ENCODE measurements around the gene RAB7A.

RAB7A gene

GRCh38 chr3:128730471-128730870 is 4.5 kb downstream of the RAB7A start:
- TF ChIP-seq CTCF (conservative IDR thresholded peaks at IDR 0.05): no peak
- no peak overlapping the region for H3K27ac ChIP-seq

- no peak overlapping the region for H3K27ac ChIP-seq
- no peak for TF ChIP-seq CTCF (conservative IDR thresholded peaks at IDR 0.05)
These were observed 8.7 kb downstream of the RAB7A start for GRCh38 chr3:128734523-128735189.

- no peak overlapping the region for H3K27ac ChIP-seq
- no peak for TF ChIP-seq CTCF (conservative IDR thresholded peaks at IDR 0.05)
These were observed 9.3 kb downstream of the RAB7A start for GRCh38 chr3:128735287-128735686.

GRCh38 chr3:128735884-128736283 is 9.9 kb downstream of the RAB7A start:
- TF ChIP-seq CTCF (conservative IDR thresholded peaks at IDR 0.05): no peak
- H3K27ac ChIP-seq: no peak overlapping the region

- no peak for TF ChIP-seq CTCF (conservative IDR thresholded peaks at IDR 0.05)
- no peak overlapping the region for H3K27ac ChIP-seq
These were observed 10.6 kb downstream of the RAB7A start for GRCh38 chr3:128736601-128737000.

GRCh38 chr3:128740621-128741020 is 14.6 kb downstream of the RAB7A start:
- TF ChIP-seq CTCF (conservative IDR thresholded peaks at IDR 0.05): no peak
- no peak overlapping the region for H3K27ac ChIP-seq

GRCh38 chr3:128742821-128743594 is 17.0 kb downstream of the RAB7A start:
- no peak for TF ChIP-seq CTCF (conservative IDR thresholded peaks at IDR 0.05)
- H3K27ac ChIP-seq: no peak overlapping the region

Measured in VCaP (cell line).